ENCODE measurements around the gene HOXA3. TPM values are rescaled to one million over a fixed set of nuclear protein-coding genes. Genes with fewer than 3 reads are reported as not detected.

The HOXA3 gene
- polyA plus RNA-seq, 3 donors = not detected

- H2AFZ ChIP-seq (ENCODE audit: insufficient read depth, low read depth, low read length, poor library complexity, severe bottlenecking) = peak within 1 kb of the TSS; percentile 95
- peak within 1 kb of the TSS in 6 of 7 donors; percentile 45 to 91 (median 85) for H3K27ac Mint-ChIP-seq
- H3K27me3 Mint-ChIP-seq (ENCODE audit: low read depth in 3 of 3) = peaks cover 5 to 14% (median 5%) of the 10 kb centered on the region in 3 donors
- peaks cover 0 to 2% of the 10 kb centered on the region in 2 donors for H3K36me3 Mint-ChIP-seq
- no peaks in the 10 kb centered on the region for H3K9me3 ChIP-seq (replicated peaks in 1 of 2; ENCODE audit: control insufficient read depth in 1 of 2, insufficient read depth in 1 of 2, low read length in 2 of 2)
- H3K27me3 ChIP-seq (ENCODE audit: control insufficient read depth in 2 of 2, insufficient read depth in 2 of 2, low read length in 2 of 2) = peaks cover under 1 to 5% of the 10 kb centered on the region in 2 donors
- TF ChIP-seq, protein P1, sequence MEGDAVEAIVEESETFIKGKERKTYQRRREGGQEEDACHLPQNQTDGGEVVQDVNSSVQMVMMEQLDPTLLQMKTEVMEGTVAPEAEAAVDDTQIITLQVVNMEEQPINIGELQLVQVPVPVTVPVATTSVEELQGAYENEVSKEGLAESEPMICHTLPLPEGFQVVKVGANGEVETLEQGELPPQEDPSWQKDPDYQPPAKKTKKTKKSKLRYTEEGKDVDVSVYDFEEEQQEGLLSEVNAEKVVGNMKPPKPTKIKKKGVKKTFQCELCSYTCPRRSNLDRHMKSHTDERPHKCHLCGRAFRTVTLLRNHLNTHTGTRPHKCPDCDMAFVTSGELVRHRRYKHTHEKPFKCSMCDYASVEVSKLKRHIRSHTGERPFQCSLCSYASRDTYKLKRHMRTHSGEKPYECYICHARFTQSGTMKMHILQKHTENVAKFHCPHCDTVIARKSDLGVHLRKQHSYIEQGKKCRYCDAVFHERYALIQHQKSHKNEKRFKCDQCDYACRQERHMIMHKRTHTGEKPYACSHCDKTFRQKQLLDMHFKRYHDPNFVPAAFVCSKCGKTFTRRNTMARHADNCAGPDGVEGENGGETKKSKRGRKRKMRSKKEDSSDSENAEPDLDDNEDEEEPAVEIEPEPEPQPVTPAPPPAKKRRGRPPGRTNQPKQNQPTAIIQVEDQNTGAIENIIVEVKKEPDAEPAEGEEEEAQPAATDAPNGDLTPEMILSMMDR (IDR thresholded peaks at IDR 0.05) = no peak
- peak within 1 kb of the TSS in 1 of 2 donors; percentile 86 for H3K27ac ChIP-seq (ENCODE audit: low read depth in 1 of 2, low read length in 2 of 2)
- H3K36me3 ChIP-seq (replicated peaks in 1 of 2; ENCODE audit: control insufficient read depth in 1 of 2, insufficient read depth in 2 of 2, low read length in 2 of 2) = no peaks in the 10 kb centered on the region
- H3K4me3 ChIP-seq (replicated peaks in 1 of 3; ENCODE audit: low read depth in 2 of 3, low read length in 3 of 3) = peak within 1 kb of the TSS; percentile 47 to 78 (median 76)
- H4K20me1 ChIP-seq (ENCODE audit: insufficient read depth, low read length) = no peaks in the 10 kb centered on the region
- H3K9ac ChIP-seq (ENCODE audit: insufficient read depth, low read length, poor library complexity, severe bottlenecking) = peak within 1 kb of the TSS; percentile 79
- H3K4me1 ChIP-seq (ENCODE audit: control insufficient read depth in 1 of 2, insufficient read depth in 2 of 2, low read length in 2 of 2) = peaks cover 10 to 25% of the 10 kb centered on the region in 2 donors
- peaks cover 26% of the 10 kb centered on the region for H3K4me1 Mint-ChIP-seq
- peak; percentile 54 to 73 (median 72) for DNase-seq
- 26% methylated on average over 35 of the region's 67 CpGs for WGBS (ENCODE audit: insufficient coverage)
- H3K4me3 Mint-ChIP-seq = peak within 1 kb of the TSS; percentile 82
- peak within 1 kb of the TSS; percentile 76 for H3K4me2 ChIP-seq (replicated peaks; ENCODE audit: extremely low read depth, low read length, poor library complexity, severe bottlenecking)
- no peaks in the 10 kb centered on the region for H3K79me2 ChIP-seq (ENCODE audit: insufficient read depth, low read length)
- H3K9me3 Mint-ChIP-seq = peaks cover 0 to 9% (median 0%) of the 10 kb centered on the region in 7 donors
- intact Hi-C loops (cut with micrococcal nuclease) = no loop called here
Observed at GRCh38 chr7:27130540-27131389, 21.6 kb downstream of the HOXA3 start, which contains the start of gene HOXA4. Gene HOXA4 (minus strand): TSS chr7:27130757. CDS start chr7:27130733, 24 bp downstream.

GRCh38 chr7:27129729-27130539 is 22.4 kb downstream of the HOXA3 start:
- Histone ChIP-seq H3K79me2 (ENCODE audit: insufficient read depth, low read length) (no peaks in the 10 kb centered on the region), H3K9ac (ENCODE audit: insufficient read depth, low read length, poor library complexity, severe bottlenecking) (no peak overlapping the region), H3K36me3 (replicated peaks in 1 of 2; ENCODE audit: control insufficient read depth in 1 of 2, insufficient read depth in 2 of 2, low read length in 2 of 2) (no peaks in the 10 kb centered on the region), H3K4me2 (replicated peaks; ENCODE audit: extremely low read depth, low read length, poor library complexity, severe bottlenecking) (peak overlapping the region; percentile 76), H2AFZ (ENCODE audit: insufficient read depth, low read depth, low read length, poor library complexity, severe bottlenecking) (peak overlapping the region; percentile 95), H3K9me3 (replicated peaks in 1 of 2; ENCODE audit: control insufficient read depth in 1 of 2, insufficient read depth in 1 of 2, low read length in 2 of 2) (no peaks in the 10 kb centered on the region), H4K20me1 (ENCODE audit: insufficient read depth, low read length) (no peaks in the 10 kb centered on the region), H3K27ac (ENCODE audit: low read depth in 1 of 2, low read length in 2 of 2) (no peak overlapping the region), H3K27me3 (ENCODE audit: control insufficient read depth in 2 of 2, insufficient read depth in 2 of 2, low read length in 2 of 2) (no peaks in the 10 kb centered on the region), H3K4me3 (replicated peaks in 1 of 3; ENCODE audit: low read depth in 2 of 3, low read length in 3 of 3) (peak overlapping the region in 2 of 3 experiments; percentile 47 to 78), H3K4me1 (ENCODE audit: control insufficient read depth in 1 of 2, insufficient read depth in 2 of 2, low read length in 2 of 2) (peaks cover 3 to 16% of the 10 kb centered on the region in 2 donors)
- intact Hi-C loops (cut with micrococcal nuclease) = no loop called here
- Mint-ChIP-seq H3K4me3 (peak overlapping the region in 1 of 2 donors; percentile 45), H3K4me1 (peaks cover 18% of the 10 kb centered on the region), H3K27ac (no peak overlapping the region), H3K9me3 (peaks cover 0 to 9% (median 0%) of the 10 kb centered on the region in 7 donors), H3K36me3 (peaks cover 0 to 2% of the 10 kb centered on the region in 2 donors), H3K27me3 (ENCODE audit: low read depth in 3 of 3) (peaks cover 4 to 11% (median 5%) of the 10 kb centered on the region in 3 donors)
- TF ChIP-seq, protein P1 (IDR thresholded peaks at IDR 0.05) = no peak
- DNase-seq = no peak
- 54% methylated on average over 66 of the region's 72 CpGs for WGBS (ENCODE audit: insufficient coverage)

Data from CD14-positive monocyte (primary cell).